HG03457 (cell line): ENCODE measurements around the gene HTD2.

Experiments
- ATAC-seq: cut with Tn5 transposase; IDR thresholded peaks from one replicate; pipeline ENCODE4 v1.9.1; 2021; ENCODE audit warnings: moderate number of reproducible peaks; ENCODE audit not compliant: unreplicated experiment

Gene HTD2

DNA sequence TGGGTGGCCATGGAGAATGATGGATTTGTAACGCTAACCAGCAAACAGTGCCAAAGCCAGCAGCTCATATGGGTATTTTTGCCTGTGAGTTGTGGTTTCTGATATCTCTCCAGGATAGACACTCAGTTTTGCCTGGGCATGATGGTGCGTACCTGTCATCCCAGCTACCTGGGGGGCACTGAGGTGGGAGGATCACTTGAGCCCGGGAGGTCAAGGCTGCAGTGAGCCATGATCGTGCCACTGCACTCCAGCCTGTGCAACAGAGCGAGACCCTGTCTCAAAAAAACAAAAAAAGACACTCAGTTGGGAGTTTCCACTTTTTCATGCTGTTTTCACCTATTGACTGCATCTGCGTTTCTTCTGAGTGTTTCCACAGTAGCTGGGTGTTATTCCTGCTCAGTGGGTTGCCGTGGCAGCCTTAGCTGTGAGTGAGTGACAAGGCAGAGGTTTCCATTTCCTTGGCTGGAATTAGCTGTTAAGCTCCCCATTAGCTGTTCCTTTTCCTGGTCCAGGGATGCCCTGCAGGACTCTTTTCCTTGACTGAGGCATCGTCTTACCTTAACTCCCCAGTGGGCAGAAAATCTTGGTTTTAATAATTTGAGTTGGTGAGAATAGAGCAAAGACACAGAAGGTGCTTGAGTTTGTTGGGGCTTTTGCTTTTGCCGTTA lies 14.5 kb upstream of the HTD2 start:
- no peak for ATAC-seq

DNA sequence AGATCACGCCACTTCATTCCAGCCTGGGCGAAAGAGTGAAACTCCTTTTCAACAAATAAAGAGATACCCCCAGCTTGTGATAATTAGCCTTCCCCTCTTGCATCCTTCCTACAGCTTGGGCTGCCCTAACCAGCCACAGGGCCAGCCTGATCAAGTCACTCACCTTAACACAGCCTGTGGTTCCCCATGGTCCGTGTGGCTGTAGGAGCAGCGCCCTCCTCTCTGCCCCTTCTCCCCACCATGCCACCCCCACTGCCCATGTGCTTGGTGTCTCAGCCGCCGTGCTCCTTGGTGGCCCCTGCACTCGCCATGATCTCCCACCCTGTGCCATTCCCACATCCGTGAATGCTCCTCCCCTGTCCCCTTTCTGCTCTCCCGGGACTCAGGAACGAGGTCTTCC lies 13.5 kb upstream of the HTD2 start:
- ATAC-seq: no peak

GRCh38 chr3:58293516-58293915 lies 12.8 kb upstream of the HTD2 start:
- ATAC-seq: no peak

GRCh38 chr3:58296269-58296668 lies 10.1 kb upstream of the HTD2 start:
- ATAC-seq: no peak

DNA sequence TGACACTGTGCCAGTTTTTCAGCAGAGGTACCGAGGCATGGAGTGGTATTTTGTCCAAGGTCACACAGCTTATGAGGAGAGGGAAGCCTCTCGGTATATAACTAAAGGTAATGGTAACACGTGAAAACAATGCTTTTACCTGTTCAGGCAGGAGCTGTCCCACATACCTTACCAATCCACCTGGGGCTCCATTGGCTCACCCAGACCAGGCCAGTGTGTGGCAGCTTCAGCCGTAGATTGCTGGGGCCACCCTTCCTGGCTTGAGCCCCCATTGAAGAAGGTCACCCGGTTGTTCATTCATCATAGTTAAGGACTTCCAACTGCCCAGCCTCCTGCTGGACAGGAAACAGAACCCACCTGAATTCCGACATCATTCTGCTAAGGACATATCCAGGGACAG lies 9.5 kb upstream of the HTD2 start:
- ATAC-seq: no peak

GRCh38 chr3:58298190-58298589 lies 8.1 kb upstream of the HTD2 start:
- ATAC-seq: no peak

DNA sequence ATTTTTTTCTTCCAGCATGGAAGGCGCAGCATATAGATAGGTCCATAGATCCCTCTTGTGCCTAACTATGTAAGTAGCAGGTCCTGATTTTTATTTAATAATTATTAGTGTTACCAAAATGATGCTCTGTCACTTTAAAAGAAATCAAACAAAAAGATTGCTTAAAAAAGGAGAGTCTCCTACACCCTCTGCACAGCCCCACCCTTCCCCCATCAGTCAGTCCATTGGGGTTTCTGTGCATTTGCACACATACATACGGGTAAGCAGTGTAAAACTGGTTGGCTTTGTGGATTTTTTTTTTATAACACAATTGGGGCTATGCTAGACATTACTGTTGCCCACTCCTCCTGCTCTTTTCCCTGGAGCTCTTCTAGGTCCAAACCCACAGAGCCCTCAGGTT lies 7.2 kb upstream of the HTD2 start:
- ATAC-seq: no peak

GRCh38 chr3:58299839-58300516 lies 6.3 kb upstream of the HTD2 start:
- ATAC-seq: no peak

DNA sequence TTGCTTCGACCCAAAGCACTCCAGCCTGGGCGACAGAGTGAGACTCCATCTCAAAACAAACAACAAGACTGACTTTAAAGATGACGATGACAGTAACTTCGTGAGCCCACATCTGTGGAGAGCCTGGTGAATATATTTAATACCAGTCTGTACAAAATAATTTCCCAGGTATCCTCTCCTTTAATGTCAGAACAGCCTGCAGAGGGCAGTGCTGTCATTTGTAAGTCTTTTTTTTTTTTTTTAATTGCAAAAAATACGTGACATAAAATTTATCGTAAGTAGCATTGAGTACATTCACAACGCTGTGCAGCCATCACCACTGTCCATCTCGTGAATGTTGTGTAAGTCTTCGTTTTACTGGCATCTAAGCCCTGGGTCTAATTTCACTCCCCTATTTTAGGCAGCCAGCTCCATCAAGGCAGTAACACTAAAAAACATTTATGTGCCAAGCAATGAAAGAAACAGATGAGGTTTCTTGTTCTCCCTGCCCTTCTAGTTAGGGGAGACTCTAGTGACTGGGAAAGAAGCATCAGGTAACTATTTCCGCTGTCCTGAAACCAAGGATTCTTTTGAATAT lies 1.4 kb downstream of the HTD2 start:
- ATAC-seq: no peak

DNA sequence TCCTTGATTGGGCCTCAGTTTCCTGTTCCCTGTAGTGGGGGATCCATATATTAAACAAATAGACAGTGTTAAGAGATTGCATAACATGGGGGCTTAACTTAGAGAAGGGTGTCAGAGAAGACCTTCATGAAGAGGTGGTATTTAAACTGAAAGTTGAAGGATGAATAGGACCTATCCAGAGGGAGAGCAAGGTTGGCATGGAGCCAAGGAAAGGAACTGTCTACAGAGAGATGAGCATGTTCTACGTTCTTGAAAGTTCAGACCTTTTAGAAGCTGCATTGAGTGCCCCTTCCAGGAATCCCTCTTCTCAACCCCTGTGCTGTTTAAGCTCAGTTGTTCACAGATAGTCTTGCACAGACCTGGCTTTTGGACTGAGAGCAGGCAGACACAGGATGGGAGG lies 2.4 kb downstream of the HTD2 start:
- ATAC-seq: no peak

GRCh38 chr3:58317811-58318210 lies 11.5 kb downstream of the HTD2 start:
- ATAC-seq: no peak

- ATAC-seq: no peak
Measured at GRCh38 chr3:58321791-58322190, 15.5 kb downstream of the HTD2 start.

DNA sequence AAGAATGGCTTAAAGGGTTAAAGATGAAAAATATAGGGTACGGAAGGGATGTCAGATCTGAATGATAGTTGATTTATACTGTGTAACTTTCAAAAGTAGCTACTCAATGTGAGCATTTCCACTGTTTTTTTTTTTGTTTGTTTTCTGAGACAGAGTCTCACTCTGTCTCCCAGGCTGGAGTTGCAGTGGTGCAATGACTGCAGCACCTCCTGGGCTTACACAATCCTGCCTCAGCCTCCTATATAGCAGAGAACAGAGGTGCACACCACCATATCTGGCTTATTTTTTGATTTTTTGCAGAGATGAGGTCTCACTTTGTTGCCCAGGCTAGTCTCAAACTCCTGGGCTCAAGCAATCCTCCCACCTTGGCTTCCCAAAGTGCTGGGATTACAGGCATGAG lies 16.5 kb downstream of the HTD2 start:
- no peak for ATAC-seq

GRCh38 chr3:58323529-58324390 lies 17.4 kb downstream of the HTD2 start:
- ATAC-seq: no peak

DNA sequence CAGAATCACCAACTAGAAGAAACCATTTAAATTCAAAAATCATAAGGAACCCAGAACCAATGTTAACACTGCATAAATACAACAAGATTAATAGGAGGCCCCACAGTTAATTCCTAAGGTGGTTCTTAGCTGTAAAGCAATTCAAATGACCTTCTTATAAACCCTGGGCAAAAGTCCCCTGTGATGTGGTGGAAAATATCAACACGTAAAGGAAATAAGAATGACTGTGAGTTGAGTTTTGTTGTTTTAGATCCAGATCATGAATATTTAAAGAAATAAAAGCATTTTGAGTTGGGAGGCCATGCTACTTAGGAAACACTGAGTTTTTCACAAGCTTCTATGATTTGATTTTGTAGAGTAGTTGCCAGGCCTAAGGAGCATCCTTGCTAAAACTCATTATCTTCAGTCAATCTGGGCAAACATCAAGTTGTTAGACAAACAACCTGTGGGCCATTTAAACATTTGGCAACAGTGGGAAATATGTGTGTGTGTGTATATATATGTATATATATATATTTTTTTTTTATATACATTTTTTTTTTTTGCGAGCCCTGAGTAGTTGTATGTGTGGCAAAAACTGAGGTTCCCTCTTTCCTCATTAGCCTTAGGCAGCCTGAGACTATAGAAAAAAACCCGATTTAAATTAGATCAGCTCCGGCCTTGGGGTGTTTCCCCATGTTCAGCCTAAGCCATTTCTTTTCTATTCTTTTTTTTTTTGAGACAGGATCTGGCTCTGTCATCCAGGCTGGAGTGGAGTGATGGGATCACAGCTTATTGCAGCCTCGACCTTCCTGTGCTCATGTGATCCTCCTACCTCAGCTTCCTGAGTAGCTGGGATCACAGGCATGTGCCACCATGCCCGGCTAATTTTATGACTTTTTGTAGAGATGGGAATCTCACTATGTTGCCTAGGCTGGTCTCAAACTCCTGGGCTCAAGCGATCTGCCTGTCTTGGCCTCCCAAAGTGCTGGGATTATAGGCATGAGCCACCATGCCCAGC lies 18.4 kb downstream of the HTD2 start:
- ATAC-seq: no peak

GRCh38 chr3:58325525-58325992 lies 19.2 kb downstream of the HTD2 start:
- no peak for ATAC-seq

DNA sequence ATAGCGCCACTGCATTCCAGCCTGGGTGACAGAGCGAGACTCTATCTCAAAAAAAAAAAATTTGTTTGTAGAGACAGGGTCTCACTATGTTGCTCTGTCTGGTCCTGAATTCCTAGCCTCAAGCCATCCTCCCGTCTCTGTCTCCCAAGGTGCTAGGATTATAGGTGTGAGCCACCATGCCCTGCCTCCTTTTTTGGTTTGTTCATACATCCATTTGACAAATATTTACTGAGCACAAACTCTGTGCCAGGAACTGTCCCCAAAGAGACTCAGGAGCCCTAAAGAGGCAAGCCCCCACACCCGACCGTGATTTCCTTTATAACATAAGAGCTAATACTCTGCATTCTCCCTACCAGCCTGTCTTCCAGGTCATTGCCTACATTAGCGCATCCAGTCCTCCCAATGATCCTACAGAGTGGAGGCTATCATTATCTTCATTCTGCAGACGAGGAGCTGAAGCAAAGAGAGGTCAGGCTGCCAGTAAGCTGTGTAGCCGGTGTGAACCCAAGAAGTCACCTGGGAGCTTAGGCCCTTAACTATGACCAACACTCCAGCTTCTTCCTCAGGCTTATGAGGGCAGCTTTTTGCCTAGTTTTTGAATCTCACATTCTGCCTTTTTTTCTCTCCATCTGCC lies 20.1 kb downstream of the HTD2 start:
- ATAC-seq: no peak

- ATAC-seq: no peak
Measured at GRCh38 chr3:58329150-58329921, 23.0 kb downstream of the HTD2 start.

DNA sequence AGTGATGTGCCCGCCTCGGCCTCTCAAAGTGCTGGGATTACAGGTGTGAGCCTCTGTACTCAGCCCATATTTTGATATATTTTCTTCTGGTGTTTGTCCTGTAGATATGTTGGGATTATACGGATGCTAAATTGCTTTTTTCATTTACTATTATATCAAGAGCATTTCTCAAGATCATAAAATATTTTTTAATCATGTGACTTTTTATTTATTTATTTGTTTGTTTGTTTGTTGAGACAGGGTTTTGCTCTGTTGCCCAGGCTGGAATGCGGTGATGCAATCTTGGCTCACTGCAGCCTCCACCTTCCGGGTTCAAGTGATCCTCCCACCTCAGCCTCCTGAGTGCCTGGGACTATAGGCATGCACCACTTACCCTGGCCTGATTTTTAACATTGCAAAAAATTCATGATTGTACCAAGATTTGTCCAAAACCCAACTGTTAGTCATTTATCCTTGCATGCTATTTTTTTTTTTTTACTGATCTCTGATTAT lies 23.6 kb downstream of the HTD2 start:
- ATAC-seq: no peak
